Measurements from ENCODE around the gene NCAM2.

DNA sequence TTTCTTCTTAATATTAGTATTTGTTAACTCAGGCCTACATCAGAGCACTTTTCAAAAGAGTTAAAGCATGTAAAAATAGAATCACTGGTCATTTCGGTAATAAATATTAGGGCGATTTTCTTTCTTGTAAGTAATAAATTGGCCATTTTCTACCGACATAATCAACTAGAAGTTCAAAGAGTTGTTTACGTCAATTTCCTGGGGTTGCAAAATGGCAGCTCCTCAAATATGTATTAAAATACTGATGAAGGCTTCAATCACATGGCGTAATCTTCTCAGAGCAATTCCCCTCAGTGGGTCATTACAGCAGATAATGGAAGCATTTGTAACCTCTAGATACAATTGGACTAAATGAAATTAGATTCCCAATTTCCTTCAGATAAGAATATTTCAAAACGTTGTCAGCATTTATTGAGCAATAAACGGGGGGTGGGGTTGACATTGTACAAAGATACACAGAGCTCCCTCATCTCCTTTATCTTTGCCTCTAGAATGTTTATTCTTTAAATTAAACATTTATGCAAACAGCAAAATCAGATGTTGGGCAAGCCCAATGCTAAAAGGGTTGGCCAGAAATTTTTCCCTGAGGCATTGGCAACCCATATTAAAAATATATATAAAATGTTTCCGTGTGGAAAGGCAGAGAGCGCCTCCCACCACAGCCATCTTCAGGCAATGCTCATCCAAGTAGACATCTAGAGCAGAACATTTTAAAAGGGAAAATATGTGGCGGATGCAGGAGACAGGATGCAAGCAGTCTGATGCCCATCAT, 240.6 kb downstream of the NCAM2 start:
- TF ChIP-seq RAD21 (IDR thresholded peaks at IDR 0.05; ENCODE audit: low read depth) (no peak), POLR2AphosphoS5 (IDR thresholded peaks at IDR 0.05; ENCODE audit: low read depth, low read length) (no peak), ZFX (IDR thresholded peaks at IDR 0.05) (no peak), EZH2 (IDR thresholded peaks at IDR 0.05) (no peak), POLR2A (IDR thresholded peaks at IDR 0.05; ENCODE audit: borderline replicate concordance, extremely low read depth, insufficient read depth, insufficient read length) (no peak), CEBPB (IDR thresholded peaks at IDR 0.05; ENCODE audit: low read depth) (no peak), FOSL1 (IDR thresholded peaks at IDR 0.05; ENCODE audit: low read depth) (no peak)
- TF ChIP-seq, protein P1, sequence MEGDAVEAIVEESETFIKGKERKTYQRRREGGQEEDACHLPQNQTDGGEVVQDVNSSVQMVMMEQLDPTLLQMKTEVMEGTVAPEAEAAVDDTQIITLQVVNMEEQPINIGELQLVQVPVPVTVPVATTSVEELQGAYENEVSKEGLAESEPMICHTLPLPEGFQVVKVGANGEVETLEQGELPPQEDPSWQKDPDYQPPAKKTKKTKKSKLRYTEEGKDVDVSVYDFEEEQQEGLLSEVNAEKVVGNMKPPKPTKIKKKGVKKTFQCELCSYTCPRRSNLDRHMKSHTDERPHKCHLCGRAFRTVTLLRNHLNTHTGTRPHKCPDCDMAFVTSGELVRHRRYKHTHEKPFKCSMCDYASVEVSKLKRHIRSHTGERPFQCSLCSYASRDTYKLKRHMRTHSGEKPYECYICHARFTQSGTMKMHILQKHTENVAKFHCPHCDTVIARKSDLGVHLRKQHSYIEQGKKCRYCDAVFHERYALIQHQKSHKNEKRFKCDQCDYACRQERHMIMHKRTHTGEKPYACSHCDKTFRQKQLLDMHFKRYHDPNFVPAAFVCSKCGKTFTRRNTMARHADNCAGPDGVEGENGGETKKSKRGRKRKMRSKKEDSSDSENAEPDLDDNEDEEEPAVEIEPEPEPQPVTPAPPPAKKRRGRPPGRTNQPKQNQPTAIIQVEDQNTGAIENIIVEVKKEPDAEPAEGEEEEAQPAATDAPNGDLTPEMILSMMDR (IDR thresholded peaks at IDR 0.05 in 2 of 3, conservative IDR thresholded peaks at IDR 0.05 in 1 of 3; ENCODE audit: borderline replicate concordance in 1 of 3, insufficient read depth in 1 of 3, low read depth in 2 of 3, low read length in 2 of 3), result no peak
- TF ChIP-seq, protein P2, sequence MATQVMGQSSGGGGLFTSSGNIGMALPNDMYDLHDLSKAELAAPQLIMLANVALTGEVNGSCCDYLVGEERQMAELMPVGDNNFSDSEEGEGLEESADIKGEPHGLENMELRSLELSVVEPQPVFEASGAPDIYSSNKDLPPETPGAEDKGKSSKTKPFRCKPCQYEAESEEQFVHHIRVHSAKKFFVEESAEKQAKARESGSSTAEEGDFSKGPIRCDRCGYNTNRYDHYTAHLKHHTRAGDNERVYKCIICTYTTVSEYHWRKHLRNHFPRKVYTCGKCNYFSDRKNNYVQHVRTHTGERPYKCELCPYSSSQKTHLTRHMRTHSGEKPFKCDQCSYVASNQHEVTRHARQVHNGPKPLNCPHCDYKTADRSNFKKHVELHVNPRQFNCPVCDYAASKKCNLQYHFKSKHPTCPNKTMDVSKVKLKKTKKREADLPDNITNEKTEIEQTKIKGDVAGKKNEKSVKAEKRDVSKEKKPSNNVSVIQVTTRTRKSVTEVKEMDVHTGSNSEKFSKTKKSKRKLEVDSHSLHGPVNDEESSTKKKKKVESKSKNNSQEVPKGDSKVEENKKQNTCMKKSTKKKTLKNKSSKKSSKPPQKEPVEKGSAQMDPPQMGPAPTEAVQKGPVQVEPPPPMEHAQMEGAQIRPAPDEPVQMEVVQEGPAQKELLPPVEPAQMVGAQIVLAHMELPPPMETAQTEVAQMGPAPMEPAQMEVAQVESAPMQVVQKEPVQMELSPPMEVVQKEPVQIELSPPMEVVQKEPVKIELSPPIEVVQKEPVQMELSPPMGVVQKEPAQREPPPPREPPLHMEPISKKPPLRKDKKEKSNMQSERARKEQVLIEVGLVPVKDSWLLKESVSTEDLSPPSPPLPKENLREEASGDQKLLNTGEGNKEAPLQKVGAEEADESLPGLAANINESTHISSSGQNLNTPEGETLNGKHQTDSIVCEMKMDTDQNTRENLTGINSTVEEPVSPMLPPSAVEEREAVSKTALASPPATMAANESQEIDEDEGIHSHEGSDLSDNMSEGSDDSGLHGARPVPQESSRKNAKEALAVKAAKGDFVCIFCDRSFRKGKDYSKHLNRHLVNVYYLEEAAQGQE (IDR thresholded peaks at IDR 0.05; ENCODE audit: low read depth), result no peak
- TF ChIP-seq, protein P3, sequence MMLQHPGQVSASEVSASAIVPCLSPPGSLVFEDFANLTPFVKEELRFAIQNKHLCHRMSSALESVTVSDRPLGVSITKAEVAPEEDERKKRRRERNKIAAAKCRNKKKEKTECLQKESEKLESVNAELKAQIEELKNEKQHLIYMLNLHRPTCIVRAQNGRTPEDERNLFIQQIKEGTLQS (IDR thresholded peaks at IDR 0.05), result no peak

Data from HCT116 (cell line).